ES-I3 (cell line): ENCODE results near the gene THAP8.

Experiments
- H3K36me3 ChIP-seq: 2 replicates; pipeline ENCODE4 v1.6.1; 2013; ENCODE audit warnings: mild to moderate bottlenecking, low read length, control low read depth, moderate library complexity; ENCODE audit not compliant: insufficient read depth
- H3K4me1 ChIP-seq: 2 replicates; pipeline ENCODE4 v1.6.1; 2013; ENCODE audit warnings: mild to moderate bottlenecking, control low read depth, low read length; ENCODE audit not compliant: insufficient read depth
- H3K9ac ChIP-seq: 2 replicates; pipeline ENCODE4 v1.6.1; 2013; ENCODE audit warnings: low read depth, mild to moderate bottlenecking, low read length, moderate library complexity
- H3K9me3 ChIP-seq: 2 replicates; pipeline ENCODE4 v1.6.1; 2013; ENCODE audit warnings: mild to moderate bottlenecking, low read length, moderate library complexity; ENCODE audit not compliant: control insufficient read depth, insufficient read depth

THAP8 gene

DNA sequence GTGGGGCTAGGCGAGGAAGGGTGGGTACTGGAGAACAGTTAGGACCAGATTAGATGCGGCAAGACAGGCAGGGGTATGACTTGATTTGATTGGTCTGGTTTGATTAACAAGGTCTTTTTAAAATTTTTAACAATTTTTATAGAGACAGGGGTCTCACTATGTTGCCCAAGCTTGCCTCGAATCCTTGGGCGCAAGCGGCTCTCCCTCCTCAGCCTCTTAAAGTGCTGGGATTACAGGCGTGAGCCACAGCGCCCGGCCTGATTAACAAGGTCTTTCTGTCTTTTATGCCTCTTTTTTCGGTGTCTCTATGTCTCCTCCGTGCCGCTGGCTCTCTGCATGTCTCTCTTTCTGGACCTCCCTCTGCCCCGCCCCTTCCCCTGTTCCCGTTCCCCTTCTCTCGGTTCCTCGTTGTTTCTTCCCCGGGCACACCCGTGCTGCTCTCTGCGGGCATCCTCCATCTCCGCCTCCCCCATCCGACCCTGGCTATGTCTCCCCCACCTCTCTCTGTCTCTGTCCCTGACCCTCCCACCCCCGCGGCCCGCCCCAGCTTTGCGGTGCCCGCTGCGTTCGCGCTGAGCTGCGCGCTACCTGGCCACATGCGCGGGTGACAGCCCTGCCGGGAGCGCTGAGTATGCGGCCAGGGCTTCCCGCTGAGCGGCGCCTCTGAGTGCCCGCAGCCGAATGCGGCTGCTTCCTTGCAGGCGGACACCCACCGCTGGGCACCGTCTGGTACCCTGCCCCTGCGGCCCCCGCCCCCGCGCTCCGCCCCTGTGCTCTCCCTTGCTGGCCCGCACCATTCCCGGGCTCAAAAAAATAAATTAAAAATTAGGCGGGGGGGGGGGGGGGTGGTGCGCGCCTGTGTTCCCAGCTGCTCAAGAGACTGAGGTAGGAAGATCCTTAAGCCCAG lies 67.2 kb downstream of the THAP8 start:
- Histone ChIP-seq H3K9ac (peak overlapping the region; percentile 39; the same call in 1 of the 2 replicates), H3K4me1 (no peaks in the 10 kb centered on the region), H3K9me3 (no peaks in the 10 kb centered on the region), H3K36me3 (no peaks in the 10 kb centered on the region)

DNA sequence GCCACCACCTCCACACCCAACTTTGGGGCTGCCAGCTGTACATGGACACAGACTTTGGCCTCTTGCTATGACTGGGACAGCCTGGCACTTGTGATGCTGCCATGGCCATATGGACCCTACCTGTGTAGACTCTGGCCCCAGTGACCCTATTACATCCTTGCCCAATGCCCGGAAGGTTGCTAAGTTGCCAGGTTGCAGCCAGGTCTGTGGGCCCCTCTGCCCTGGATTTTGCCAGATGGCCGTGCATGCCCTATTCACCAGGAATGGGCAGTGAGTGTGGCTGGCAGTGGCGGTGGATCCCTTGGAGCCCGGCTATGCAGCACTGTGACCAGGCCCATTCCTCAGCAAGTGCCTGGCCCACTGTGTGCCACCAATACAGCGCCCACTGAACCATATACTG lies 68.0 kb downstream of the THAP8 start:
- Histone ChIP-seq H3K4me1 (no peaks in the 10 kb centered on the region), H3K9me3 (no peaks in the 10 kb centered on the region), H3K36me3 (no peaks in the 10 kb centered on the region), H3K9ac (no peak overlapping the region)
